ENCODE measurements around the gene LNX1. TPM values are rescaled to one million over a fixed set of nuclear protein-coding genes. Genes with fewer than 3 reads are reported as not detected.
A peak's percentile ranks its signal among the peaks of the same experiment; 100 is the strongest.

The LNX1 gene
- polyA plus RNA-seq, 1 of the 3 experiments (the other 2 are of a cell fraction): 0.16 TPM

- TF ChIP-seq IRF3 (IDR thresholded peaks at IDR 0.05; ENCODE audit: low read depth, low read length): no peak
- TF ChIP-seq RXRA (IDR thresholded peaks at IDR 0.05; ENCODE audit: borderline replicate concordance, low read depth): no peak
- TF ChIP-seq SMC3 (IDR thresholded peaks at IDR 0.05; ENCODE audit: low read depth, low read length): no peak
- TF ChIP-seq PBX3 (IDR thresholded peaks at IDR 0.05): no peak
- TF ChIP-seq FOXJ3 (CRISPR knock-in tag; IDR thresholded peaks at IDR 0.05): no peak
Measured at GRCh38 chr4:53465281-53465680, 126.0 kb downstream of the LNX1 start (continued).

GRCh38 chr4:53463340-53463739 is 127.9 kb downstream of the LNX1 start:
- Histone ChIP-seq H3K4me1 (ENCODE audit: control insufficient read depth in 1 of 2, insufficient read depth in 2 of 2, low read depth in 1 of 2, low read length in 1 of 2) (peaks cover 0 to 18% of the 10 kb centered on the region in 2 experiments; a peak in 2 of 4 replicates), H3K9me3 (no peaks in the 10 kb centered on the region), H3K4me3 (ENCODE audit: low read depth in 2 of 2, low read length in 1 of 2) (no peak overlapping the region), H4K20me1 (ENCODE audit: insufficient read depth) (no peaks in the 10 kb centered on the region), H2AFZ (ENCODE audit: low read depth) (no peak overlapping the region), H3K79me2 (ENCODE audit: insufficient read depth) (no peaks in the 10 kb centered on the region), H3K4me2 (no peak overlapping the region), H3K27me3 (ENCODE audit: insufficient read depth) (no peaks in the 10 kb centered on the region), H3K27ac (ENCODE audit: low read depth in 2 of 2, low read length in 1 of 2) (no peak overlapping the region), H3F3A (replicated peaks; ENCODE audit: insufficient read depth) (peaks cover 11% of the 10 kb centered on the region), H3K9me2 (no peaks in the 10 kb centered on the region), H3K36me3 (replicated peaks in 1 of 2; ENCODE audit: control insufficient read depth in 1 of 2, insufficient read depth in 2 of 2, low read length in 1 of 2) (peaks cover 51 to 54% of the 10 kb centered on the region in 2 experiments), H3K9ac (no peak overlapping the region)
- DNase-seq: no peak
- ChIA-PET POLR2A (no interaction called here), CTCF (interaction anchor here (1.2 to 1.5 kb wide), 2 partner anchors 10 to 28 kb away, joined by 3 read pairs; no protein-coding TSS in a partner anchor)
- TF ChIP-seq MEF2A (IDR thresholded peaks at IDR 0.05; ENCODE audit: borderline replicate concordance, low read depth): no peak
- 0 out of 2 replicates have a peak, but pooled peaks have one; percentile 31 for TF ChIP-seq TCF12 (IDR thresholded peaks at IDR 0.05)
- 97% methylated on average over 5 of the region's 5 CpGs for WGBS (ENCODE audit: low lambda C conversion rate)

- Histone ChIP-seq H2AFZ (ENCODE audit: low read depth) (no peak overlapping the region), H3K4me3 (ENCODE audit: low read depth in 2 of 2, low read length in 1 of 2) (no peak overlapping the region), H3F3A (replicated peaks; ENCODE audit: insufficient read depth) (peaks cover 11% of the 10 kb centered on the region), H3K36me3 (replicated peaks in 1 of 2; ENCODE audit: control insufficient read depth in 1 of 2, insufficient read depth in 2 of 2, low read length in 1 of 2) (peaks cover 69% of the 10 kb centered on the region in 2 experiments), H3K27ac (ENCODE audit: low read depth in 2 of 2, low read length in 1 of 2) (no peak overlapping the region), H4K20me1 (ENCODE audit: insufficient read depth) (no peaks in the 10 kb centered on the region), H3K79me2 (ENCODE audit: insufficient read depth) (no peaks in the 10 kb centered on the region), H3K9me2 (no peaks in the 10 kb centered on the region), H3K9me3 (no peaks in the 10 kb centered on the region), H3K4me2 (no peak overlapping the region), H3K9ac (no peak overlapping the region), H3K27me3 (ENCODE audit: insufficient read depth) (no peaks in the 10 kb centered on the region), H3K4me1 (ENCODE audit: control insufficient read depth in 1 of 2, insufficient read depth in 2 of 2, low read depth in 1 of 2, low read length in 1 of 2) (peaks cover 0 to 18% of the 10 kb centered on the region in 2 experiments; a peak in 2 of 4 replicates)
- TF ChIP-seq SMC3 (IDR thresholded peaks at IDR 0.05; ENCODE audit: low read depth, low read length) (no peak), GATA2 (CRISPR knock-in tag; IDR thresholded peaks at IDR 0.05) (no peak), SIN3A (IDR thresholded peaks at IDR 0.05; ENCODE audit: borderline replicate concordance, low read depth, low read length) (no peak), YY1 (IDR thresholded peaks at IDR 0.05; ENCODE audit: low read depth) (no peak), NRF1 (IDR thresholded peaks at IDR 0.05; ENCODE audit: low read depth, low read length) (no peak), RAD21 (IDR thresholded peaks at IDR 0.05; ENCODE audit: low read length) (no peak), CHD2 (IDR thresholded peaks at IDR 0.05; ENCODE audit: low read length, partially characterized antibody) (no peak), POLR2AphosphoS5 (IDR thresholded peaks at IDR 0.05; ENCODE audit: low read depth, low read length) (no peak), PBX3 (IDR thresholded peaks at IDR 0.05) (no peak), TAF1 (IDR thresholded peaks at IDR 0.05; ENCODE audit: borderline replicate concordance, low read depth, low read length) (no peak), FOXJ3 (CRISPR knock-in tag; IDR thresholded peaks at IDR 0.05) (no peak), REST (IDR thresholded peaks at IDR 0.05; ENCODE audit: low read depth, low read length) (no peak), EZH2phosphoT487 (IDR thresholded peaks at IDR 0.05; ENCODE audit: borderline replicate concordance, low read depth) (no peak)
- ChIA-PET POLR2A (no interaction called here), CTCF (no interaction called here)
- no peak for DNase-seq
- WGBS (ENCODE audit: low lambda C conversion rate): 99% methylated on average over 2 of the region's 2 CpGs
Measured at GRCh38 chr4:53461244-53461643, 130.0 kb downstream of the LNX1 start.

Measured in SK-N-SH (cell line).